HS-5 (cell line): ENCODE data around the gene CDH23.

Source experiments
- DNase-seq: peaks from one replicate; pipeline ENCODE4 v3.0.0-alpha.2; 2012; ENCODE audit warnings: low read depth

CDH23 gene

GRCh38 chr10:71369602-71370001 lies 27.1 kb upstream of the CDH23 start:
- DNase-seq: no peak

- DNase-seq: no peak
Observed at GRCh38 chr10:71370031-71370430, 26.7 kb upstream of the CDH23 start.

- DNase-seq: no peak
Observed at GRCh38 chr10:71371750-71372166, 25.0 kb upstream of the CDH23 start.

GRCh38 chr10:71372882-71373495 lies 23.7 kb upstream of the CDH23 start:
- DNase-seq: no peak

- no peak for DNase-seq
Observed at GRCh38 chr10:71374481-71375233, 22.1 kb upstream of the CDH23 start.

GRCh38 chr10:71375952-71376351 lies 20.8 kb upstream of the CDH23 start:
- no peak for DNase-seq

GRCh38 chr10:71378336-71379117 lies 18.2 kb upstream of the CDH23 start:
- DNase-seq: no peak

- DNase-seq: no peak
Observed at GRCh38 chr10:71379118-71379766, 17.5 kb upstream of the CDH23 start.

GRCh38 chr10:71380841-71381240 lies 15.9 kb upstream of the CDH23 start:
- DNase-seq: no peak

GRCh38 chr10:71381611-71382010 lies 15.1 kb upstream of the CDH23 start:
- no peak for DNase-seq

- no peak for DNase-seq
Observed at GRCh38 chr10:71382028-71382427, 14.7 kb upstream of the CDH23 start.

GRCh38 chr10:71382757-71383156 lies 14.0 kb upstream of the CDH23 start:
- no peak for DNase-seq

GRCh38 chr10:71383972-71384687 lies 12.6 kb upstream of the CDH23 start:
- no peak for DNase-seq

GRCh38 chr10:71388171-71388570 lies 8.5 kb upstream of the CDH23 start:
- DNase-seq: no peak

- no peak for DNase-seq
Observed at GRCh38 chr10:71388583-71389310, 8.0 kb upstream of the CDH23 start.

GRCh38 chr10:71389768-71390460 lies 6.8 kb upstream of the CDH23 start:
- DNase-seq: no peak

- no peak for DNase-seq
Observed at GRCh38 chr10:71390461-71390835, 6.3 kb upstream of the CDH23 start.

- no peak for DNase-seq
Observed at GRCh38 chr10:71390921-71391690, 5.6 kb upstream of the CDH23 start.

GRCh38 chr10:71391701-71392100 lies 5.0 kb upstream of the CDH23 start:
- no peak for DNase-seq

- DNase-seq: no peak
Observed at GRCh38 chr10:71392292-71392691, 4.4 kb upstream of the CDH23 start.
